GM20000 (cell line): Measurements from ENCODE around the gene RALGAPB.

Experiments
- DNase-seq: peaks from one replicate; pipeline ENCODE4 v3.0.0; 2012; ENCODE audit warnings: low spot score
- TF ChIP-seq, protein P1 (sequence below): IDR thresholded peaks from 2 replicates; pipeline ENCODE4 v1.5.1; 2012; ENCODE audit warnings: mild to moderate bottlenecking, control low read depth; ENCODE audit errors: extremely low read depth, missing control alignments

RALGAPB gene

GRCh38 chr20:38520261-38520660, 47.6 kb downstream of the RALGAPB start:
- TF ChIP-seq, protein P1, sequence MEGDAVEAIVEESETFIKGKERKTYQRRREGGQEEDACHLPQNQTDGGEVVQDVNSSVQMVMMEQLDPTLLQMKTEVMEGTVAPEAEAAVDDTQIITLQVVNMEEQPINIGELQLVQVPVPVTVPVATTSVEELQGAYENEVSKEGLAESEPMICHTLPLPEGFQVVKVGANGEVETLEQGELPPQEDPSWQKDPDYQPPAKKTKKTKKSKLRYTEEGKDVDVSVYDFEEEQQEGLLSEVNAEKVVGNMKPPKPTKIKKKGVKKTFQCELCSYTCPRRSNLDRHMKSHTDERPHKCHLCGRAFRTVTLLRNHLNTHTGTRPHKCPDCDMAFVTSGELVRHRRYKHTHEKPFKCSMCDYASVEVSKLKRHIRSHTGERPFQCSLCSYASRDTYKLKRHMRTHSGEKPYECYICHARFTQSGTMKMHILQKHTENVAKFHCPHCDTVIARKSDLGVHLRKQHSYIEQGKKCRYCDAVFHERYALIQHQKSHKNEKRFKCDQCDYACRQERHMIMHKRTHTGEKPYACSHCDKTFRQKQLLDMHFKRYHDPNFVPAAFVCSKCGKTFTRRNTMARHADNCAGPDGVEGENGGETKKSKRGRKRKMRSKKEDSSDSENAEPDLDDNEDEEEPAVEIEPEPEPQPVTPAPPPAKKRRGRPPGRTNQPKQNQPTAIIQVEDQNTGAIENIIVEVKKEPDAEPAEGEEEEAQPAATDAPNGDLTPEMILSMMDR = no peak
- no peak for DNase-seq

GRCh38 chr20:38523697-38524096, 51.1 kb downstream of the RALGAPB start:
- no peak for DNase-seq
- TF ChIP-seq, protein P1 = no peak

DNA sequence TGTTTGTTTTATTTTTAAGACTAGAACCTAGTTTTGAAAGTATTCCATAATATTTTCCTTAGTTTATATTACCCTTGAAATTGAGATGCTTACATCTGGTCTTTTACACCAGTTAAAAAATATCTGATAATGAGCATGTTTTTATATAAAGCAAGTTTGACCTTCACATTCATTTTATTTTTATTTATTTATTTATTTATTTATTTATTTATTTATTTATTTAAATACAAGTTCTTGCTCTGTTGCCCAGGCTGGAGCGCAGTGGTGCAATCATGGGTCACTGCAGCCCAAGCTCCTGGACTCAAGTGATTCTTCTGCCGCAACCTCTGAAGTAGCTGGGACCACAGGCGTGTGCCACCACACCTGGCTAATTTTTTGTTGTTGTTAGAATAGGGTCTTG, 55.5 kb downstream of the RALGAPB start:
- TF ChIP-seq, protein P1 = no peak
- DNase-seq = no peak

- DNase-seq = no peak
- TF ChIP-seq, protein P1 = no peak
Observed at GRCh38 chr20:38531021-38531420, 58.4 kb downstream of the RALGAPB start.

- DNase-seq = no peak
- TF ChIP-seq, protein P1 = no peak
Observed at GRCh38 chr20:38534756-38535155, 62.1 kb downstream of the RALGAPB start.

- no peak for DNase-seq
- TF ChIP-seq, protein P1 = no peak
Observed at GRCh38 chr20:38536310-38536709, 63.7 kb downstream of the RALGAPB start.

- TF ChIP-seq, protein P1 = no peak
- DNase-seq = no peak
Observed at GRCh38 chr20:38537176-38537575, 64.5 kb downstream of the RALGAPB start.
